Measurements from ENCODE around the gene PPIF. TPM values are rescaled to one million over a fixed set of nuclear protein-coding genes. Genes with fewer than 3 reads are reported as not detected.

The PPIF gene
- total RNA-seq, 1 donor from 2014 or later: 35.9 TPM

DNA sequence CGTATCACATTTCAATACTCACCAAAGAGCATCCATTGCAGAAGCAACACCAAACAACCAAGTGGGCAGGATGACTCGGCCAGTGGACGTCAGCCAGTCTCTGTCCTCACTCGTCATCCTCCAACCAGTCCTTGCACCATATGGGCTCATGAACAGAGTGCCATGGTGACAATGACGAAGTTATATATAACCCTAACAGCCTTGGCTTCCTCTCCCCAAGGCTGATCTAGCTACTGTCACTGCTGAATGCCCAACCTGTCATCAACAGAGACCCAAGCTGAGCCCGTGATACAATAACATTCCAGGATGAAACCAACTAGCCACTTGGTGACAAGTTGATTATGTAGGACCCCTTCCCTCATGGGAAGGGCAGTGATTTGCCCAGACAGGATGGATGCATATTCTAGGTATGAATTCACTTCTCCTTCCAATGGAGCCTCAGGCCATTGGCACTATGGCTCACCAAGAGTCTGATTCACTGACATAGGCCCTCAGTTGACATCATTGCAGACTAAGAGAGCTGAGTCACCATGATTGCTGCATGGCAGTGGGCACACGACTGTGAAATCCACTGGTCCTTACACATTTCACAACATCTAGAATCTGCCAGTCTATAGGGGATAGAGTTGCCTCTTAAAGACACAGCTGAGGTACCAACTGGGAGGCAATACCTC lies 26.3 kb upstream of the PPIF start:
- H3K4me1 Mint-ChIP-seq (ENCODE audit: low read depth): peaks cover 11% of the 10 kb centered on the region
- peaks cover under 1% of the 10 kb centered on the region for H3K36me3 Mint-ChIP-seq (ENCODE audit: insufficient read depth)
- no peak overlapping the region for H3K4me3 Mint-ChIP-seq (ENCODE audit: low read depth)
- DNase-seq (ENCODE audit: low spot score, unreplicated experiment): no peak
- H3K27me3 Mint-ChIP-seq: peaks cover 19% of the 10 kb centered on the region
- TF ChIP-seq, protein P1, sequence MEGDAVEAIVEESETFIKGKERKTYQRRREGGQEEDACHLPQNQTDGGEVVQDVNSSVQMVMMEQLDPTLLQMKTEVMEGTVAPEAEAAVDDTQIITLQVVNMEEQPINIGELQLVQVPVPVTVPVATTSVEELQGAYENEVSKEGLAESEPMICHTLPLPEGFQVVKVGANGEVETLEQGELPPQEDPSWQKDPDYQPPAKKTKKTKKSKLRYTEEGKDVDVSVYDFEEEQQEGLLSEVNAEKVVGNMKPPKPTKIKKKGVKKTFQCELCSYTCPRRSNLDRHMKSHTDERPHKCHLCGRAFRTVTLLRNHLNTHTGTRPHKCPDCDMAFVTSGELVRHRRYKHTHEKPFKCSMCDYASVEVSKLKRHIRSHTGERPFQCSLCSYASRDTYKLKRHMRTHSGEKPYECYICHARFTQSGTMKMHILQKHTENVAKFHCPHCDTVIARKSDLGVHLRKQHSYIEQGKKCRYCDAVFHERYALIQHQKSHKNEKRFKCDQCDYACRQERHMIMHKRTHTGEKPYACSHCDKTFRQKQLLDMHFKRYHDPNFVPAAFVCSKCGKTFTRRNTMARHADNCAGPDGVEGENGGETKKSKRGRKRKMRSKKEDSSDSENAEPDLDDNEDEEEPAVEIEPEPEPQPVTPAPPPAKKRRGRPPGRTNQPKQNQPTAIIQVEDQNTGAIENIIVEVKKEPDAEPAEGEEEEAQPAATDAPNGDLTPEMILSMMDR (IDR thresholded peaks at IDR 0.05; ENCODE audit: unreplicated experiment): no peak
- no peaks in the 10 kb centered on the region for H3K9me3 Mint-ChIP-seq (ENCODE audit: low read depth)
- H3K27ac Mint-ChIP-seq: no peak overlapping the region

DNA sequence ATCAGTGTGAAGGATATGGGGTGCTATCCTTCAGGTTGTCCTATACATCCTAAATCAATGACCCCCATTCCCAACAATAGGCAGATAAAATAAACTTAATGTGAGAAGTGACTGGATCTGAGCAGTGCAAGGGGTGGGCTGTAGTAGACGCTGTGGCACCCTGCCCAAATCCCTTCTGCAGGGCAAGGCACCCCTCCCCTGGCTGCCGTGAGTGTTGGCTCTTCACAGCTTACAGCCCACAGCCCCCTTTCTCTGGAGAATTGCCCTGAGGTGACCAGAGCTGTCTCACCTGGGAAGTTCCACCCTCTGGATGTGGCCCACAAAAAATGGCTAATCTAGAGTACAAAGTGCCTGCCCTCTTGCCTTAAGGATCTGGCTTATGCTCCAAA lies 25.8 kb upstream of the PPIF start:
- no peak for DNase-seq (ENCODE audit: low spot score, unreplicated experiment)
- Mint-ChIP-seq H3K4me3 (ENCODE audit: low read depth) (no peak overlapping the region), H3K9me3 (ENCODE audit: low read depth) (no peaks in the 10 kb centered on the region), H3K36me3 (ENCODE audit: insufficient read depth) (no peaks in the 10 kb centered on the region), H3K4me1 (ENCODE audit: low read depth) (peaks cover 11% of the 10 kb centered on the region), H3K27ac (no peak overlapping the region), H3K27me3 (peaks cover 19% of the 10 kb centered on the region)
- TF ChIP-seq, protein P1 (IDR thresholded peaks at IDR 0.05; ENCODE audit: unreplicated experiment): no peak

DNA sequence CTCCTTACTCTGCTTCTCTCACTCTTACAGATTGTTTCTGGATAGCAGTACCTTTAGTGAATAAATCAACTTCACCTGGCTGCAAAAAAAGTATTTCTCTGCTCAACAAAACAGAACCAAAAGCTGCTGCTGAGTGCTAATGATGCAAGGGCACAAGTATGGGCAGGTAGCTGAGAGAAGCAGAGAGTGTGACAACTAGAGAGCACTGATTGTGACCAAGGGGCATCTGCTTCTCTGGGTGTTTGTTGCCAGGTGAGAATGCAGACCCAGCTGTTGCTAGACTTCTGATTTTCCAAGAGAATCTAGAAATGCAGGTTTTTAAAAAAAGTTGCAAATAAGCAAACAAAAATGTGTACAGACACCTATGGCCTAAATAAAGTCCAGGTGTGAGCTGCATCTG lies 25.3 kb upstream of the PPIF start:
- Mint-ChIP-seq H3K36me3 (ENCODE audit: insufficient read depth) (no peaks in the 10 kb centered on the region), H3K9me3 (ENCODE audit: low read depth) (no peaks in the 10 kb centered on the region), H3K27me3 (peaks cover 19% of the 10 kb centered on the region), H3K4me3 (ENCODE audit: low read depth) (no peak overlapping the region), H3K27ac (no peak overlapping the region), H3K4me1 (ENCODE audit: low read depth) (peaks cover 10% of the 10 kb centered on the region)
- TF ChIP-seq, protein P1 (IDR thresholded peaks at IDR 0.05; ENCODE audit: unreplicated experiment): no peak
- DNase-seq (ENCODE audit: low spot score, unreplicated experiment): no peak

DNA sequence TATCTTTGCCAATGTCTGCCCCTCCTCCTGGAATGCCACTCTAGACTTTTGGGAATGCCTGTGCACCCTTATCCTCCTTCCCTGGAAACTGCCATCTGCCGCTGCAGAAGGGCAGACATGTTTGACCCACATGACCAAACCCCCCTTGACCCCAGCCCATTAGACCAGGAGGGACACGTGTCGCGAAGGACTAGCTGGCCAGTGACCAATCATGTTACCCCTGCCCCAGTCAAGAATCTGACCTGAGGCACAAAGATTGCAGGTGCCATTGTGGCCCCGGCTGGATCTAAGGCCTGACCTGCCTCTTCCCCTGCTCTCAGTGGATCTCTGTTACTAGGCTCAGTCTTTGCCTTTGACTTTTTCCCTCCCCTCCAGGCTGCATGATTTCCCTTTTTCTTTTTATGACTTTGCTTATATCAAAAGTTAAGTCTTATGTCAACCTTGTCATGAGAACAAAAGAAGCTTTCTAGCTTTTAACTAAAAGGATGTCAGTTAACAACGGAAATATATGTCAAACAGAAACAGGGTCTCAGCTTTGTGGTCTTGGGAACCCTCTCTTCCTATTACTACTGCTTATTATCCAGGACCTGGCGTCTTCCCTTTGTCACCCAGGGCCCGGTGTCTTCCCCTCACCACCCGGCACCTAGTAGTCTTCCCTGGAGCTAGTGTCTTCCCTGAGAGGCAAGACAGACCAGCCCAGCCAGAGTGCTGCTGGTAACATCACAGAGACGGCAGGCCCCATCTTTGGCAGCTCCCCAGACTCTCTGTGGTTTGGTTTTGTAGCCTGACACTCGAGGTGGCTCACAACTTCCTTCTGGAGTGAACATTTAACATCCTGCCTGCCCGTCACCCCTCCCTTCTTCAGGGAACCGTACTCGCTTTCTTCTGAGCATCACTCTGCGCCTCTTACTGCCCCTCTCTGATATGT lies 24.4 kb upstream of the PPIF start:
- Mint-ChIP-seq H3K27me3 (peaks cover 19% of the 10 kb centered on the region), H3K9me3 (ENCODE audit: low read depth) (no peaks in the 10 kb centered on the region), H3K4me3 (ENCODE audit: low read depth) (no peak overlapping the region), H3K4me1 (ENCODE audit: low read depth) (peaks cover 1% of the 10 kb centered on the region), H3K27ac (no peak overlapping the region), H3K36me3 (ENCODE audit: insufficient read depth) (no peaks in the 10 kb centered on the region)
- TF ChIP-seq, protein P1 (IDR thresholded peaks at IDR 0.05; ENCODE audit: unreplicated experiment): no peak
- no peak for DNase-seq (ENCODE audit: low spot score, unreplicated experiment)

DNA sequence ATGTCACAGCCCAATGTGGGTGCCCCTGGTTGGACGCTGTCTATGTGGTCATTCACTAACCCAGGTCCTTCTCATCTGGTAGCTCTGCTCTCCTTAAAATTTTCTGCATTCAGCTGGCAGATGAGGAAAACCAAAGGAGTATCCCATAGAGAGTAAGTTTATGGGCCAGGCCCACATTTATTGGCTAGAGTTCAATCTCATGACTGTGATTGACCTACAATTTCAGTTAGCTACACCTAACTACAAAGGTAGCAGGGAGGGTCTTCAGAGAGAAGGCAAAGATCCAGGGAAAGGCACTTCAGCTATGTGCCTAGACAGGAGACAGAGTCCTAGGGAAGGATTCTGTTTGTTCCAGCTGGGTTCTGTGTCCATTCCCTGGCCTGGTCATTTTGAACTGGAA lies 23.7 kb upstream of the PPIF start:
- Mint-ChIP-seq H3K4me1 (ENCODE audit: low read depth) (no peaks in the 10 kb centered on the region), H3K9me3 (ENCODE audit: low read depth) (no peaks in the 10 kb centered on the region), H3K36me3 (ENCODE audit: insufficient read depth) (no peaks in the 10 kb centered on the region), H3K27ac (no peak overlapping the region), H3K4me3 (ENCODE audit: low read depth) (no peak overlapping the region), H3K27me3 (peaks cover 18% of the 10 kb centered on the region)
- TF ChIP-seq, protein P1 (IDR thresholded peaks at IDR 0.05; ENCODE audit: unreplicated experiment): no peak
- DNase-seq (ENCODE audit: low spot score, unreplicated experiment): no peak
